Measurements from ENCODE around the gene EPHA1. TPM values are rescaled to one million over a fixed set of nuclear protein-coding genes. Genes with fewer than 3 reads are reported as not detected.
"Not testable (repeated sequence)": the region's sequence is repeated elsewhere in the genome, so short reads cannot be mapped to it uniquely, and the experiment has no call there.

The EPHA1 gene
- total RNA-seq, 2 donors from 2014 or later: 0.21 TPM; not detected in 1

GRCh38 chr7:143393267-143394041 lies 15.2 kb downstream of the EPHA1 start:
- H3K9me3 Mint-ChIP-seq: no peaks in the 10 kb centered on the region
- ATAC-seq (no peak), DNase-seq (ENCODE audit: low spot score) (no peak)
- H3K36me3 Mint-ChIP-seq: no peaks in the 10 kb centered on the region
- no peaks in the 10 kb centered on the region for H3K27me3 Mint-ChIP-seq
- peaks cover 14 to 27% of the 10 kb centered on the region in 2 donors for H3K4me1 Mint-ChIP-seq (ENCODE audit: low read depth in 2 of 2)
- no peak overlapping the region for H3K27ac Mint-ChIP-seq
- no peak overlapping the region for H3K4me3 Mint-ChIP-seq

DNA sequence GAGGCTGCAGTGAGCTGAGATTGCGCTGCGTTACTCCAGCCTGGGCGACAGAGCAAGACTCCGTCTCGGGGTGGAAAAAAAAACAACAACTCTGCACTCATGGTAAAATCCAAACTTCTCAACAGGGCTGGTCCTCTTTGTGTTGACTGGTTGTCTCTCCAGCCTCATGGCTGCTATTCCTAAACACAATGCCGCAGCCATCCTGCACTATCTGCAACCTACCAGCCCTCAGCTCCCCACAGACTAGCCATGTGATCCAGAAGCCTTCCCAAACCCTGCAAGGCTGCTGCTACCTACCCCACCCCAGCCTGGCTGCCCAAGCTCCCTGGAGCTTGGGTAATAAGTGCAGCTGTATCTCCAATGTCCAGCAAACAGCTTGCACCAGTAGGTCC lies 15.8 kb downstream of the EPHA1 start:
- Mint-ChIP-seq H3K36me3 (no peaks in the 10 kb centered on the region), H3K27me3 (no peaks in the 10 kb centered on the region), H3K9me3 (no peaks in the 10 kb centered on the region), H3K4me3 (no peak overlapping the region), H3K4me1 (ENCODE audit: low read depth in 2 of 2) (peaks cover 14 to 27% of the 10 kb centered on the region in 2 donors), H3K27ac (no peak overlapping the region)
- ATAC-seq (no peak), DNase-seq (ENCODE audit: low spot score) (no peak)

- not testable (repeated sequence) for H3K9me3 Mint-ChIP-seq; H3K36me3 Mint-ChIP-seq; ATAC-seq; H3K27ac Mint-ChIP-seq; H3K27me3 Mint-ChIP-seq; DNase-seq (ENCODE audit: low spot score); H3K4me3 Mint-ChIP-seq
- H3K4me1 Mint-ChIP-seq (ENCODE audit: low read depth in 2 of 2): peaks cover 14 to 25% of the 10 kb centered on the region in 2 donors
Measured at GRCh38 chr7:143392427-143392826, 16.2 kb downstream of the EPHA1 start.

DNA sequence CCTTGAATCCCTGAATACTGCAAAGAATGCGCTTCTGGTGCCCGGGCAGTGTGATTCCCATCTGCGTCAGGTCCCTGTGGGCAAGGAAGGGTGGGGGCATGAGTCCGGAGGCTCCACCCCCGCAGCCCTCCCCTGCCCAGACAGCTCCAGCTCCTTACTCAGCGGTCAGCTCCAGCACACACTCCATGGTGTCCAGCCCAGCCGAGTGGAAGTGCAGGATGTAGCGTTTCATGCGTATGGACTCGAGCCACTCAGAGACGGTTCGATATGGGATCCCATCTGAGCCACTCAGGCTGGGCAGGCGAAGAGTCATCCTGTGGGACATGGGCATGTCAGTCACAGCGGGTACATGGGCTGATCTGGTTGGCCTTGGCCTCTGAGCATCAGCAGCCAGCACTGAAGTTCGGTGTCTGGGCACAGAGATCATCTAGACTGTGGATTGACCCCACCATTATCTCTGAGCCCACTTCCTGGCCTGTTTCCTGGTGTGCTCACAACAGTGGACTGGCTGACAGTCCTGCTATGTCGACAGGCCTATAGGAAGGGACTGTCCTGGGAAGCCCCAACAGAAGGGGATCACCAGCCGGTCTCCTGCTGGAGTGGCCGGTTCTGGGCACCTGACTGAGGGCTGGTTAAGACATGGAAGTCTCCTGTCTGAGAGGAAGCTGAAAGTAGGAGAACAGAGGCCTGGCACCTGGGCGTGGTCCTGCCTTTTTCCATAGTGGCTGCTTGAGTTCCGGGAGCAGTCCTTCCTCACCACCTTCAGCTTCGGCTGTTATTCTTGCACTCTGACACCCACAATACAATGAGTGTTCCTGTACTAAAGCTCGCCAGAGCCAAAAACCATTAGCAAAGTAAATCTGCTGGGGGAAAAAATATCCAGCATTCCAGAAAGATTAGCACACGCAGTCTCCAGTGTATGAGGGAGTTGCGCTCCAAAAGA lies 16.9 kb downstream of the EPHA1 start:
- ATAC-seq (peak in 1 of 2 donors; percentile 11), DNase-seq (ENCODE audit: low spot score) (no peak)
- Mint-ChIP-seq H3K27me3 (no peaks in the 10 kb centered on the region), H3K4me3 (no peak overlapping the region), H3K9me3 (no peaks in the 10 kb centered on the region), H3K36me3 (no peaks in the 10 kb centered on the region), H3K27ac (no peak overlapping the region), H3K4me1 (ENCODE audit: low read depth in 2 of 2) (peaks cover 14 to 25% of the 10 kb centered on the region in 2 donors)

GRCh38 chr7:143390773-143391317 lies 17.8 kb downstream of the EPHA1 start:
- ATAC-seq (no peak), DNase-seq (ENCODE audit: low spot score) (no peak)
- Mint-ChIP-seq H3K27me3 (no peaks in the 10 kb centered on the region), H3K27ac (no peak overlapping the region), H3K36me3 (no peaks in the 10 kb centered on the region), H3K4me1 (ENCODE audit: low read depth in 2 of 2) (peaks cover 14 to 25% of the 10 kb centered on the region in 2 donors), H3K4me3 (no peak overlapping the region), H3K9me3 (no peaks in the 10 kb centered on the region)

DNA sequence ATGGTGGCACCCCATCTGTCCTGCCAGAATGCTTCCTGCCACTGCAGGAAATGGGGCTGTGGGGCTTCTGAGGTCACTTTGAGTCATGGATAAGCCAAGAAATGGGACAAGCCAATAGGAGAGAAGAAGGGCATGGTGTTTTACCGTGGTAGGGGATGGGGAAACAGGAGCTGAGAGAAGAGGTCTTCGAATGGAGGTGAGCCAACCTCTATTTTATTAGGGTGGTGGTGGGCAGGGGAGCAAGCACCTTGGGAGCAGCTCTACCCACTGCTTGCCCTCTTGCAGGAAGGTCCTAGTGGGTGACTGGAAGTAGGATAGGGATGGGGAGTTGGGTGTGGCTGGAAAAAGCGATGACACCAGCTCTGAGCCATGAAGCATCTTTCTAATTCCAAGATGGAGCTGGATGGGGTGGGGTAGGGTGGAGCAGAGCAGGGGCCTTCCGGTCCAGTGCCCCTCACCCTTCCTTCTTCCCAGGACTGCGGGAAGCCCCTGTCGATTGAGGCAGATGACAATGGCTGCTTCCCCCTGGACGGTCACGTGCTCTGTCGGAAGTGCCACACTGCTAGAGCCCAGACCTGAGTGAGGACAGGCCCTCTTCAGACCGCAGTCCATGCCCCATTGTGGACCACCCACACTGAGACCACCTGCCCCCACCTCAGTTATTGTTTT lies 18.4 kb downstream of the EPHA1 start:
- Mint-ChIP-seq H3K36me3 (no peaks in the 10 kb centered on the region), H3K27ac (peak overlapping the region; percentile 43 to 59), H3K9me3 (no peaks in the 10 kb centered on the region), H3K4me3 (no peak overlapping the region), H3K27me3 (no peaks in the 10 kb centered on the region), H3K4me1 (ENCODE audit: low read depth in 2 of 2) (peaks cover 12 to 22% of the 10 kb centered on the region in 2 donors)
- DNase-seq (ENCODE audit: low spot score) (no peak), ATAC-seq (no peak)

DNA sequence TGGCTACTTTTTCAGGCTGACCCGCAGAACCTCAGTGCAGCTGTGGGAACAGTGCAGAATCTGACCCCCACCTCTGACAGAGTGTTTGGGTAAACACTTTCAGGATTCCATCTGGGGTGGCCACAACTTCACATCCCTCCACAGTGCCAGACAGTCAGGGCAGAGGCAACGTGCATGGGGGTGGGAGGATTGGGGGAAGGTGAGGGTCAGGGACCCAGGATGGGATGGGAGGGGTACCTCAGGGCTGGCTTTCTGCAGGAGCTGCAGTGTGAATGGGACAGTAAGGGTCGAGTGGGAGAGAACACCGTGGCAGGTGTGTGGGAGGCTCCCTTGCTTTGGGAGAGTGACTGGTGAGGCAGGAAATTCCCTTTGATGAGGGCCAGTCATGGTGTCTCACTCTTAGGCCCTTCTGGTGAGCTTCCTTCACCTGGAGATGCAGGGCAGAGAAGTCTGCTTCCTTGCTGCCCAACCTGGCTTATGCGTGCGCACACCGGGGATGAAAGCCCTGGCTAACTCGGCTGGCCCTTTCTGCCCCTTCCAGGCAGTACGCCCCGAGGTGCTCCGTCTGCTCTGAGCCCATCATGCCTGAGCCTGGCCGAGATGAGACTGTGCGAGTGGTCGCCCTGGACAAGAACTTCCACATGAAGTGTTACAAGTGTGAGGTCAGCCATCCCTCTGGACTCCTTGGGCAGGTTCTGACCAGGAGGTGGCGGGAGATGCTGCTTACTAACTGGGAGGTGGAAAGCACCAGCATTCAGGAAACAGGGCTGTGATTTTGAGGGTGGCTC lies 19.1 kb downstream of the EPHA1 start:
- Mint-ChIP-seq H3K4me3 (no peak overlapping the region), H3K27ac (peak overlapping the region; percentile 43 to 59), H3K4me1 (ENCODE audit: low read depth in 2 of 2) (peaks cover 6 to 15% of the 10 kb centered on the region in 2 donors), H3K27me3 (no peaks in the 10 kb centered on the region), H3K9me3 (no peaks in the 10 kb centered on the region), H3K36me3 (no peaks in the 10 kb centered on the region)
- DNase-seq (ENCODE audit: low spot score) (no peak), ATAC-seq (no peak)

GRCh38 chr7:143388491-143389101 lies 20.1 kb downstream of the EPHA1 start:
- Mint-ChIP-seq H3K36me3 (no peaks in the 10 kb centered on the region), H3K9me3 (no peaks in the 10 kb centered on the region), H3K27me3 (no peaks in the 10 kb centered on the region), H3K4me1 (ENCODE audit: low read depth in 2 of 2) (peaks cover 6 to 9% of the 10 kb centered on the region in 2 donors), H3K27ac (no peak overlapping the region), H3K4me3 (no peak overlapping the region)
- DNase-seq (ENCODE audit: low spot score) (peak; percentile 55), ATAC-seq (no peak)

GRCh38 chr7:143388051-143388450 lies 20.6 kb downstream of the EPHA1 start:
- no peak overlapping the region for H3K4me3 Mint-ChIP-seq
- no peaks in the 10 kb centered on the region for H3K27me3 Mint-ChIP-seq
- peaks cover 6 to 11% of the 10 kb centered on the region in 2 donors for H3K4me1 Mint-ChIP-seq (ENCODE audit: low read depth in 2 of 2)
- H3K9me3 Mint-ChIP-seq: no peaks in the 10 kb centered on the region
- ATAC-seq: no peak
- no peak overlapping the region for H3K27ac Mint-ChIP-seq
- peak; percentile 39 for DNase-seq (ENCODE audit: low spot score)
- no peaks in the 10 kb centered on the region for H3K36me3 Mint-ChIP-seq

DNA sequence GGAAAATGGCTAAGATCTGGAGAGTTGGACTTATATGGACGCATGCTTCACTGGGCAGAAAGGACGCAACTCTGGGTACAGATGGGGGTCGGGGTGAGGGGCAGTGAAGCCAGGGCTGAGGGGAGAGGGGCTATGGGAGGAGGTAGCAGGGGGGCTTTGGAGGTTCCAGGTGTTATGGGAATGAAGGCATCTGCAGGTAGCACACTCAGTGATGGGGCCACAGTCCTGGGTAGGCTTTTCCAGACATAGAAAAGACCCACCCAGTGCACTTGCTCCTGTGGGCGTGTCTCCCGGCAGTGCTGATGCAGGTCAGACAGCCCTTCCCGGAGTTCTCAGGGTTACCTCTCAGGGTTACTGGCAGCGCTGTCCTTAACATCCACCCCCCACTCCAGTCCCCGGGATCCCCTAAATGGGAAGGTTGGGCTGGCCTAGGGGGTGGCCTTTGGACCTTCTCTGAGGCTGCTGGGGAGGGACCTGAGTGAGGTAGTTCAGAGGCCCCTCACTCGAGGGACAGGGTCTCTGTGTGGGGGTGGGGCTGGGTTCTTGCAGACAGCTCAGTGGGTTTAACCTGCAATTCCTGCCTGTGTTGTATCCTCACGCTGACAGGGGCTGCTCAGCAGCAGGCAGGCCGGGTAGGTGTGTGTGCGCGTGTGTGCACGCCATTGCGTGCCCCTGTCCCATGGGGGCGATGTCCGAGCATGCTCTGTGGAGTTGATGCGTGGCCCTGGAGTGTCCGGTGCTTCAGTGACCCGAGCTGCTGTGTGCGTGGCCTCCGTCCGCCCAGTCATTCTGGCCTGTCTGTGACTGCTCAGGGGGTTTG lies 21.3 kb downstream of the EPHA1 start:
- Mint-ChIP-seq H3K4me1 (ENCODE audit: low read depth in 2 of 2) (peaks cover 6 to 15% of the 10 kb centered on the region in 2 donors), H3K4me3 (no peak overlapping the region), H3K27ac (no peak overlapping the region), H3K27me3 (no peaks in the 10 kb centered on the region), H3K9me3 (no peaks in the 10 kb centered on the region), H3K36me3 (no peaks in the 10 kb centered on the region)
- no peak for ATAC-seq
- peak; percentile 57 for DNase-seq (ENCODE audit: low spot score)

GRCh38 chr7:143385891-143386781 lies 22.5 kb downstream of the EPHA1 start:
- Mint-ChIP-seq H3K4me1 (ENCODE audit: low read depth in 2 of 2) (peaks cover 6 to 15% of the 10 kb centered on the region in 2 donors), H3K9me3 (no peaks in the 10 kb centered on the region), H3K27me3 (no peaks in the 10 kb centered on the region), H3K27ac (no peak overlapping the region), H3K4me3 (no peak overlapping the region), H3K36me3 (no peaks in the 10 kb centered on the region)
- ATAC-seq: peak; percentile 56 to 72
- peak; percentile 72 for DNase-seq (ENCODE audit: low spot score)
